ENCODE results near the gene HSD17B3. TPM values are rescaled to one million over a fixed set of nuclear protein-coding genes. Genes with fewer than 3 reads are reported as not detected.
"Not testable (repeated sequence)": the region's sequence is repeated elsewhere in the genome, so short reads cannot be mapped to it uniquely, and the experiment has no call there.

HSD17B3 gene
- total RNA-seq, 1 donor from 2014 or later, result not detected

- TF ChIP-seq POLR2A (IDR thresholded peaks at IDR 0.05) (no peak), CTCF (IDR thresholded peaks at IDR 0.05) (no peak), POLR2AphosphoS5 (IDR thresholded peaks at IDR 0.05; ENCODE audit: insufficient read depth in 1 of 2, low read depth in 1 of 2) (no peak)
- Histone ChIP-seq H3K4me1 (no peaks in the 10 kb centered on the region), H3K9me3 (peaks cover 5% of the 10 kb centered on the region), H3K4me3 (no peak overlapping the region), H3K27ac (no peak overlapping the region), H3K36me3 (no peaks in the 10 kb centered on the region), H3K27me3 (no peaks in the 10 kb centered on the region)
- intact Hi-C loops (cut with DNase I), result no loop called here
- no peak for DNase-seq (ENCODE audit: extremely low spot score in 2 of 2)
Measured at GRCh38 chr9:96192710-96193109, 109.3 kb downstream of the HSD17B3 start.

- Histone ChIP-seq H3K4me1 (peaks cover 9% of the 10 kb centered on the region), H3K4me3 (no peak overlapping the region), H3K9me3 (peaks cover 5% of the 10 kb centered on the region), H3K36me3 (no peaks in the 10 kb centered on the region), H3K27ac (no peak overlapping the region), H3K27me3 (no peaks in the 10 kb centered on the region)
- intact Hi-C loops (cut with DNase I), result no loop called here
- no peak for DNase-seq (ENCODE audit: extremely low spot score in 2 of 2)
- TF ChIP-seq POLR2AphosphoS5 (IDR thresholded peaks at IDR 0.05; ENCODE audit: insufficient read depth in 1 of 2, low read depth in 1 of 2), result no peak
- no peak for TF ChIP-seq POLR2A (IDR thresholded peaks at IDR 0.05)
- no peak for TF ChIP-seq CTCF (IDR thresholded peaks at IDR 0.05)
Measured at GRCh38 chr9:96189995-96190394, 112.0 kb downstream of the HSD17B3 start.

GRCh38 chr9:96189581-96189980 is 112.4 kb downstream of the HSD17B3 start:
- H3K27ac ChIP-seq; H3K36me3 ChIP-seq; intact Hi-C loops (cut with DNase I); H3K4me3 ChIP-seq; H3K9me3 ChIP-seq; DNase-seq (ENCODE audit: extremely low spot score in 2 of 2); H3K27me3 ChIP-seq; H3K4me1 ChIP-seq: not testable (repeated sequence)

- Histone ChIP-seq H3K4me3 (no peak overlapping the region), H3K36me3 (no peaks in the 10 kb centered on the region), H3K27me3 (no peaks in the 10 kb centered on the region), H3K9me3 (peaks cover 5% of the 10 kb centered on the region), H3K27ac (no peak overlapping the region), H3K4me1 (peaks cover 9% of the 10 kb centered on the region)
- intact Hi-C loops (cut with DNase I), result no loop called here
- TF ChIP-seq POLR2AphosphoS5 (IDR thresholded peaks at IDR 0.05; ENCODE audit: insufficient read depth in 1 of 2, low read depth in 1 of 2), result no peak
- TF ChIP-seq POLR2A (IDR thresholded peaks at IDR 0.05), result no peak
- no peak for TF ChIP-seq CTCF (IDR thresholded peaks at IDR 0.05)
- DNase-seq (ENCODE audit: extremely low spot score in 2 of 2), result no peak
Measured at GRCh38 chr9:96188571-96188970, 113.4 kb downstream of the HSD17B3 start.

GRCh38 chr9:96187151-96187555 is 114.8 kb downstream of the HSD17B3 start:
- Histone ChIP-seq H3K9me3 (peaks cover 5% of the 10 kb centered on the region), H3K27ac (peak overlapping the region; percentile 12), H3K4me3 (peak overlapping the region; percentile 13 to 29), H3K36me3 (no peaks in the 10 kb centered on the region), H3K27me3 (no peaks in the 10 kb centered on the region), H3K4me1 (peaks cover 9% of the 10 kb centered on the region)
- intact Hi-C loops (cut with DNase I), result no loop called here
- DNase-seq (ENCODE audit: extremely low spot score in 2 of 2), result no peak
- TF ChIP-seq POLR2AphosphoS5 (IDR thresholded peaks at IDR 0.05; ENCODE audit: insufficient read depth in 1 of 2, low read depth in 1 of 2) (no peak), CTCF (IDR thresholded peaks at IDR 0.05) (no peak), POLR2A (IDR thresholded peaks at IDR 0.05) (no peak)

- intact Hi-C loops (cut with DNase I), result no loop called here
- no peak for DNase-seq (ENCODE audit: extremely low spot score in 2 of 2)
- Histone ChIP-seq H3K27me3 (no peaks in the 10 kb centered on the region), H3K9me3 (peaks cover 5% of the 10 kb centered on the region), H3K27ac (peak overlapping the region; percentile 12), H3K4me3 (peak overlapping the region; percentile 13 to 29), H3K36me3 (no peaks in the 10 kb centered on the region), H3K4me1 (peaks cover 9% of the 10 kb centered on the region)
- peak in 1 of 2 donors; percentile 8 for TF ChIP-seq POLR2AphosphoS5 (IDR thresholded peaks at IDR 0.05; ENCODE audit: insufficient read depth in 1 of 2, low read depth in 1 of 2)
- TF ChIP-seq CTCF (IDR thresholded peaks at IDR 0.05), result no peak
Measured at GRCh38 chr9:96186591-96187011, 115.4 kb downstream of the HSD17B3 start.

All from vagina (tissue), 2 donors.